Measurements from ENCODE around the gene OR2Y1.
A peak's percentile ranks its signal among the peaks of the same experiment; 100 is the strongest.
"Not testable (repeated sequence)": the region's sequence is repeated elsewhere in the genome, so short reads cannot be mapped to it uniquely, and the experiment has no call there.

Gene OR2Y1

DNA sequence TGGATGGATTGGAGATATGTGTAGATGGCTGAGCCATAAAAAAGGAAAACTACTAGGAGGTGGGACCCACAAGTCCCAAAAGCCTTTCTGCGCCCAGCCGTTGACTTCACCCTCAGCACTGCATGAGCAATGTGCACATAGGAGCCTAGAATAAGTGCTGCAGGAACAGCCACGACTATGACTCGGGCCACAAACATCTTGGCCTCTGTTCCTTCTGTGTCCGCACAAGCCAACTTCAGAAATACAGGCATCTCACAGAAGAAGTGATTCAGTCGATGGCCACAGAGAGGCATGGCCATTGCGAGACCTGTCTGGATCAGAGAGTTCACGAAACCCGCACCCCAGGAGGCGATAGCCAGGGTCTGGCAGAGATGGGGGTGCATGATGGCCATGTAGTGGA, 587 bp downstream of the OR2Y1 start:
- no peak for DNase-seq (ENCODE audit: low read depth in 3 of 3)

- DNase-seq (ENCODE audit: low read depth in 3 of 3), result no peak
Measured at GRCh38 chr5:180736536-180736935, 3.3 kb downstream of the OR2Y1 start.

GRCh38 chr5:180724944-180725343, 14.9 kb downstream of the OR2Y1 start:
- DNase-seq (ENCODE audit: low read depth in 3 of 3), result no peak

DNA sequence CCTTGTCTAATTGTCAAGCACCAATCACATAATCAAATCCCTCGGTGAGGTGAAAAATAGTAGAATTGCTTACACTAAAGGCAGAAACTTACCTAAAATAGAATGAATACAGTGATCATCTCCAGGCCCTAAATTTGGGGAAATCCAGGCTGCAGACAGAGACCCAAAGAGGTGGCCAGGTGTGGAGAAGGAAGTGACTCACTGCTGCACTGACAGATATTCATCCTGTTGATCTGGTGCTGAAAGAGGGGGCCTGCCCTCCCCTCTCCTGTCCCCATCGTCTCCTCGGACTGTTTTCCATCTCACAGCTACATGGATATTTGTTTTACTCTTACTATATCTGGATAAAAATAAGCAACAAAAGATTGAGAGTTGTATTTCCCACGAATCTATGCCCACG, 15.9 kb downstream of the OR2Y1 start:
- no peak for DNase-seq (ENCODE audit: low read depth in 3 of 3)

DNA sequence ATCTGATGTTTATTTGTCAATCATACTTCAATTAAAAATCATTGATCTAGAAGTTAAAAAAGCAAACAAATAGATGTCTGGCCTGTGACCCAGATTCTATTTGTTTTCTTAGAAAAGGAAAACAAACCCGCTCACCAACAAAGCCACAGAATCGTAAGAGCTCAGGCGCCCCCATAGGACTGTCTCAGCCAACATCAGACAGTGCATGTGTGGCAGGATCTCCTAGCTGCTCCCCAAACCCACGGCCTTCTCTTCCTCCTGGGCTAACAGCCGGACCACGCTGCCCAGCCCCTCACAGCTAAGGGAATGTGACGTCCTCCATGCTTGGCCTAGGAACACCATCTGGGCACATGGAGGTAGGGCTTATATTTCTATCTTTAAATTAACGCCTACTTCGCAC, 19.4 kb downstream of the OR2Y1 start:
- no peak for DNase-seq (ENCODE audit: low read depth in 3 of 3)

- DNase-seq (ENCODE audit: low read depth in 3 of 3), result no peak
Measured at GRCh38 chr5:180719781-180720180, 20.1 kb downstream of the OR2Y1 start.

GRCh38 chr5:180718810-180719453, 20.9 kb downstream of the OR2Y1 start:
- DNase-seq (ENCODE audit: low read depth in 3 of 3), result peak in 1 of 3 experiments; percentile 21

GRCh38 chr5:180717989-180718388, 21.9 kb downstream of the OR2Y1 start:
- no peak for DNase-seq (ENCODE audit: low read depth in 3 of 3)

- no peak for DNase-seq (ENCODE audit: low read depth in 3 of 3)
Measured at GRCh38 chr5:180704362-180704761, 35.5 kb downstream of the OR2Y1 start.

- DNase-seq (ENCODE audit: low read depth in 3 of 3), result no peak
Measured at GRCh38 chr5:180703912-180704311, 35.9 kb downstream of the OR2Y1 start.

DNA sequence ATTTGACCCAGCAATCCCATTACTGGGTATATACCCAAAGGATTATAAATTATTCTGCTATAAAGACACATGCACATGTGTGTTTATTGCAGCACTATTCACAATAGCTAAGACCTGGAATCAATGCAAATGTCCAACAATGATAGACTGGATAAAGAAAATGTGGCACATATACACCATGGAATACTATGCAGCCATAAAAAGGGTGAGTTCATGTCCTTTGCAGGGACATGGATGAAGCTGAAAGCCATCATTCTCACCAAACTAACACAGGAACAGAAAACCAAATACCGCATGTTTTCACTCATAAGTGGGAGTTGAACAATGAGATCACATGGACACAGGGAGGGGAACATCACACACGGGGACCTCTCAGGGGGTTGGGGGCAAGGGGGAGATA, 36.5 kb downstream of the OR2Y1 start:
- DNase-seq (ENCODE audit: low read depth in 3 of 3), result not testable (repeated sequence)

DNA sequence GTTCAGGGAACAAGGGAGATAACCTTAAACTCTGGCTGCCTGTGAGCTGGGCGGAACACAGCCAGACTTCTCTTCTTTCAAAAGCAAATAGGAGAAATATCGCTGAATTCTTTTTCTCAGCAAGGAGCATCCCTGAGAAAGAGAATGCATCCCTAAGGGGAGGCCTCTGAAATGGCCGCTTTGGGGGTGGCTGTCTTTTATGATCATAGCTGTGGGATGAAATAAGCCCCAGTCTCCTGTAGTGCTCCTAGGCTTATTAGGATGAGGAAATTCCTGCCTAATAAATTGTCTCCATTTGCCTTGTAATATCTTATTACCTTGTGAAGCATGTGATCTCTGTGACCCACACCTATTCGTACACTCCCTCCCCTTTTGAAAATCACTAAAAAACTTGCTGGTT, 39.4 kb downstream of the OR2Y1 start:
- not testable (repeated sequence) for DNase-seq (ENCODE audit: low read depth in 3 of 3)

DNA sequence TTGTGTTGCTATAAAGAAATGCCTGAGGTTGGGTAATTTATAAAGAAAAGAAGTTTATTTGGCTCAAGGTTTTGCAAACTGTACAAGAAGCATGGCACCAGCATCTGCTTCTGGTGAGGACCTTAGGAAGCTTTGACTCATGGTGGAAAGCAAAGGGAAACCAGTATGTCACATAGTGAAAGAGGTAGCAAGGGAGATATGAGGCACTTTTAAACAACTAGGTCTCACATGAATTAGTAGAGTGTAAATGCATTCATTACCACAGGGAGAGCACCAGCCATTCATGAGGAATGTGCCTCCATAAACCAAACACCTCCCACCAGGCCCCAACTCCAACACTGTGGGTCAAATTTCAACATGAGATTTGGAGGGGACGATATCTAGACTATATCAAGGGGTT, 40.8 kb downstream of the OR2Y1 start:
- DNase-seq (ENCODE audit: low read depth in 3 of 3), result no peak

DNA sequence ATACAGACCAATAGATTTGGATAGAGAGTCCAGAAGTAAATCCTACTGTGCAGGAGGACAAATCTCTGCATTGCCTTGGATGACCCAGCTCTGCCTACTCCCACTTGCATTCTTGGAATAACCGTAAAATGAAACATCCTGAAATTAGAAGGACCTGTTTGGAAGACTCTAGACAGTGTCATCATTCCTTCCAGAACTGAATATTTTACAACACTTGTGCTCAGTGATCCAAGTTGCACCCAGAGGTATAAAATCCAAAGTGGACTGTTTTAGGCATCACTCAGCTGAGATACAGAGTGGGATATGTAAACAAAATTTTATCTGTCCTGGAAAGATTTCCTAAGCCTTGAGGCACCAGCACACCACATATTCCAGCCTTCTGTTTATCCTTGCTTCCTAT, 43.7 kb downstream of the OR2Y1 start:
- no peak for DNase-seq (ENCODE audit: low read depth in 3 of 3)

DNA sequence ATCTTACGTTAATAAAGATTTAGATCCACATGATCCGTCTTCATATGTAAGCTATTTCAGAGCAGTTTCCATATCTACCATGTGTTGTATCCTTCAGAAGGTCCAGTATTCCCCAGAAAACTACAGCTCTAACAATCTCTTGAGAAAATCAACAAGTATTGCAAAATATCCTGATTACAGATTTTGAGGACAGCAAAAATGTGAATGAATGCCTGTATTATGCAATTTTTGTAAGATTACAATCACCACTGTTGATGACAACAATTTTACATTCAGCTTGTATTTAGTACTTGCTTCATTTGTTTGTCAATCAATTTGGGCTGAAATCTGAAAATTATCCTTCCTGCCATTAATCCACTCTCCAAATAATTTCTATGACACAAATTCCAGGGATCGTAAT, 47.4 kb downstream of the OR2Y1 start:
- no peak for DNase-seq (ENCODE audit: low read depth in 3 of 3)

- DNase-seq (ENCODE audit: low read depth in 3 of 3), result no peak
Measured at GRCh38 chr5:180691046-180691445, 48.8 kb downstream of the OR2Y1 start.

DNA sequence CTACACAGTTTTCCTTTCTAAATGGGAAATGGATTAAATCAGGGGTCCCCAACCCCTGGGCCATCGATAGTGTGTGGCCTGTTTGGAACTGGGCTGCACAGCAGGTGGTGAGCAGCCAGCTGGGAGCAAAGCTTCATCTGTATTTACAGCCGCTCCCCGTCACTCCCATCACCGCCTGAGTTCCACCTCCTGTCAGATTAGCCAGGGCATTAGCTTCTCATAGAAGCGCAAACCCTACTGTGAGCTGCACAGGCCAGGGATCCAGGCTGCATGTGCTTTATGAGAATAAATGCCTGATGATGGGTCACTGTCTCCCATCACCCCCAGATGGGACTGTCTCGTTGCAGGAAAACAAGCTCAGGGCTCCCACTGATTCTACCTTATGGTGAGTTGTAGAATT, 49.3 kb downstream of the OR2Y1 start:
- no peak for DNase-seq (ENCODE audit: low read depth in 3 of 3)

DNA sequence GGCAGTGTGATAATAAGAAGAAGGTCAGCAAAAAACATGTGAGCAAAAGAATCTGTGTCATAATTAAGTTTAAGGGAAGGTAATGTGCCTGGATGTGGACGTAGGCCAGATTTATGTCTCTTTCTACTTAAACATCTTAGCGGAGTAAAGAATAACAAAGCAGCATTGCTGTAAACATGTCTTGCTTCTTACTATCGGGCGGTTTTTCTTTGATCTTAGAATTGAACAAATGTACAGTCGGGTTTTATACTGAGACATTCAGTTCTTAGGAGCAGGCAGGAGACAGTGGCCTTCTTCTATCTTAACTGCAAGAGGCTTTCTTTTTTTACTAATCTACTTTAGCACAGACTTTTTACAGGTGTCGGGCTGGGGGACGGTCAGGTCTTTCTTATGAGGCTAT, 50.1 kb downstream of the OR2Y1 start:
- no peak for DNase-seq (ENCODE audit: low read depth in 3 of 3)

Measured in stimulated activated CD4-positive, alpha-beta T cell treated with anti-CD3 and anti-CD28 coated beads, TNF-alpha, amount 100 ng/mL, for 24 hours (primary cell).